ENCODE measurements around the gene PXMP2. TPM values are rescaled to one million over a fixed set of nuclear protein-coding genes. Genes with fewer than 3 reads are reported as not detected.

Gene PXMP2
- total RNA-seq, 1 donor from 2014 or later, result 16.9 TPM

GRCh38 chr12:132736378-132736777 is 49.0 kb downstream of the PXMP2 start:
- no peaks in the 10 kb centered on the region for H3K27me3 ChIP-seq (ENCODE audit: low read depth)
- no peak overlapping the region for H3K4me3 ChIP-seq
- DNase-seq (peak; percentile 28), ATAC-seq (peak in 1 of 2 donors; percentile 14)
- intact Hi-C loops (cut with DNase I), result no loop called here
- H3K36me3 ChIP-seq, result peaks cover 88% of the 10 kb centered on the region
- H3K4me1 ChIP-seq, result no peaks in the 10 kb centered on the region
- no peak for TF ChIP-seq CTCF (IDR thresholded peaks at IDR 0.05)
- no peaks in the 10 kb centered on the region for H3K9me3 ChIP-seq
- no peak overlapping the region for H3K27ac ChIP-seq

- intact Hi-C loops (cut with DNase I), result no loop called here
- Histone ChIP-seq H3K36me3 (peaks cover 88% of the 10 kb centered on the region), H3K27me3 (ENCODE audit: low read depth) (no peaks in the 10 kb centered on the region), H3K4me1 (no peaks in the 10 kb centered on the region), H3K9me3 (no peaks in the 10 kb centered on the region), H3K27ac (no peak overlapping the region), H3K4me3 (no peak overlapping the region)
- DNase-seq, result peak; percentile 28
- ATAC-seq, result peak in 1 of 2 donors; percentile 25
- no peak for TF ChIP-seq CTCF (IDR thresholded peaks at IDR 0.05)
Measured at GRCh38 chr12:132736913-132737312, 49.5 kb downstream of the PXMP2 start.

- H3K27ac ChIP-seq, result no peak overlapping the region
- peak; percentile 28 for DNase-seq
- H3K9me3 ChIP-seq, result no peaks in the 10 kb centered on the region
- H3K27me3 ChIP-seq (ENCODE audit: low read depth), result no peaks in the 10 kb centered on the region
- no peak overlapping the region for H3K4me3 ChIP-seq
- ATAC-seq, result no peak
- peaks cover 100% of the 10 kb centered on the region for H3K36me3 ChIP-seq
- no peaks in the 10 kb centered on the region for H3K4me1 ChIP-seq
- no peak for TF ChIP-seq CTCF (IDR thresholded peaks at IDR 0.05)
- intact Hi-C loops (cut with DNase I), result no loop called here
Measured at GRCh38 chr12:132739600-132740312, 52.4 kb downstream of the PXMP2 start.

GRCh38 chr12:132740313-132740646 is 52.9 kb downstream of the PXMP2 start:
- Histone ChIP-seq H3K36me3 (peaks cover 100% of the 10 kb centered on the region), H3K4me3 (no peak overlapping the region), H3K27ac (no peak overlapping the region), H3K9me3 (no peaks in the 10 kb centered on the region), H3K4me1 (no peaks in the 10 kb centered on the region), H3K27me3 (ENCODE audit: low read depth) (no peaks in the 10 kb centered on the region)
- intact Hi-C loops (cut with DNase I), result no loop called here
- ATAC-seq (no peak), DNase-seq (no peak)
- TF ChIP-seq CTCF (IDR thresholded peaks at IDR 0.05), result no peak

- Histone ChIP-seq H3K4me1 (no peaks in the 10 kb centered on the region), H3K9me3 (no peaks in the 10 kb centered on the region), H3K36me3 (peaks cover 100% of the 10 kb centered on the region), H3K4me3 (no peak overlapping the region), H3K27ac (no peak overlapping the region), H3K27me3 (ENCODE audit: low read depth) (no peaks in the 10 kb centered on the region)
- intact Hi-C loops (cut with DNase I), result no loop called here
- no peak for ATAC-seq
- DNase-seq, result peak; percentile 17
- TF ChIP-seq CTCF (IDR thresholded peaks at IDR 0.05), result no peak
Measured at GRCh38 chr12:132740652-132741051, 53.3 kb downstream of the PXMP2 start.
